Effector memory CD8-positive, alpha-beta T cell (primary cell): ENCODE measurements around the gene VWA1.
"Not testable (repeated sequence)": the region's sequence is repeated elsewhere in the genome, so short reads cannot be mapped to it uniquely, and the experiment has no call there.

Source experiments
- ATAC-seq: fragments of 150-1000 bp; cut with Tn5 transposase; replicated peaks from 2 replicates; pipeline ENCODE4 v1.10.0; 2021; ENCODE audit warnings: mild to moderate bottlenecking, moderate library complexity
- DNase-seq, 3 experiments: peaks; one replicate each; pipeline ENCODE4 v3.0.0; 2021
- H3K27ac Mint-ChIP-seq, 2 donors: one replicate each; pipeline ENCODE4 v1.8.0; 2022; ENCODE audit warnings: mild to moderate bottlenecking in 2 of 2, mixed read lengths in 2 of 2, moderate library complexity in 2 of 2
- H3K27me3 Mint-ChIP-seq, 2 donors: one replicate each; pipeline ENCODE4 v1.8.0; 2022; ENCODE audit warnings: mixed read lengths in 2 of 2
- H3K36me3 Mint-ChIP-seq: one replicate; pipeline ENCODE4 v1.8.0; 2022; ENCODE audit warnings: mild to moderate bottlenecking, moderate library complexity, mixed read lengths; ENCODE audit not compliant: insufficient read depth
- H3K4me1 Mint-ChIP-seq, 2 donors: one replicate each; pipeline ENCODE4 v1.8.0; 2022; ENCODE audit warnings: low read depth in 2 of 2, mixed read lengths in 2 of 2
- H3K4me3 Mint-ChIP-seq, 2 donors: one replicate each; pipeline ENCODE4 v1.8.0; 2022; ENCODE audit warnings: mild to moderate bottlenecking in 2 of 2, mixed read lengths in 2 of 2, moderate library complexity in 2 of 2
- H3K9me3 Mint-ChIP-seq, 2 donors: one replicate each; pipeline ENCODE4 v1.8.0; 2022; ENCODE audit warnings: mixed read lengths in 2 of 2

Gene VWA1

DNA sequence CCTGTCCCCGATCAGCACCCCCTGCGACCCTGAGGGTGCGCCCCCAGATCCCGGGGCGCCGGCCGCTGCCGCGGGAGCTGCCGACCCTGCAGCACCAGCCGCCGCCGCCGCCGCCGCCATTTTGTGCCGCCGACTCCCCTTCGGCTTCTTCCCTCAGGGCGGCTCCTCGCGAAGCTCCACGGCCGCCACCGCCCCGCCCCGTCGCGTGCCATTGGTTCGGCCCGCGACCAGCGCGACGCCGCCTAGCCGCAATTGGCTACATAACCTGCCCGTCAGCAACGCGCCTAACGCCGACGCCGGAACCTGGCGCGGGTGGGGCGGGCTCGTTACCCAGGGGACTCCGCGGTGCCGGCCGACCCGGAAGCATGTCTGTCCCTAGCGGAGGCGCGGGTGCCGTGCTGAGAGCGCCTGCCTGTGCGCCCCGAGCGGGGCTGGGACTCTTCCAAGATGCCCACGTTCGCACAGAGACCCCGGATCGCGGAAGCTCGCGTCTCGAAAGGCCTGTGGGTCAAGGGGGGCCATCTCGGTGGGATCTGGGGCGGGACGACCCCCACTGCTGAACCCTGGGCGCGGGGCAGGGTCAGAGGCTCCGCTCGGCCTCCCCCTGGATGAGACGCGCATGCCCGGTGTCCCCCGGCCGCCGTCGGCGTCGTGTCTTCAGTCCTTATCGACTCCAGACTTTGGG is 36.2 kb upstream of the VWA1 start, which contains the start of gene CCNL2:
TSS of gene CCNL2 (minus strand) at position 149 of the 685 bp plus-strand sequence. CDS start at position 120, 29 bp downstream.
- no peaks in the 10 kb centered on the region for H3K9me3 Mint-ChIP-seq
- peak within 1 kb of the TSS; percentile 87 to 88 for H3K4me3 Mint-ChIP-seq
- peak within 1 kb of the TSS; percentile 93 to 94 for H3K27ac Mint-ChIP-seq
- peak; percentile 98 to 99 (median 98) for DNase-seq
- peaks cover 95% of the 10 kb centered on the region for H3K36me3 Mint-ChIP-seq
- H3K27me3 Mint-ChIP-seq, result no peaks in the 10 kb centered on the region
- peaks cover 37 to 44% of the 10 kb centered on the region in 2 donors for H3K4me1 Mint-ChIP-seq
- peak; percentile 94 for ATAC-seq

GRCh38 chr1:1399872-1400575 is 35.5 kb upstream of the VWA1 start:
- Mint-ChIP-seq H3K4me3 (peak overlapping the region; percentile 87 to 88), H3K36me3 (peaks cover 95% of the 10 kb centered on the region), H3K9me3 (no peaks in the 10 kb centered on the region), H3K27me3 (no peaks in the 10 kb centered on the region), H3K4me1 (peaks cover 37 to 44% of the 10 kb centered on the region in 2 donors), H3K27ac (peak overlapping the region; percentile 93 to 94)
- no peak for DNase-seq
- ATAC-seq, result no peak

- Mint-ChIP-seq H3K9me3 (no peaks in the 10 kb centered on the region), H3K27ac (peak overlapping the region in 1 of 2 donors; percentile 94), H3K4me3 (peak overlapping the region; percentile 87 to 88), H3K36me3 (peaks cover 95% of the 10 kb centered on the region), H3K27me3 (no peaks in the 10 kb centered on the region), H3K4me1 (peaks cover 34 to 37% of the 10 kb centered on the region in 2 donors)
- DNase-seq, result no peak
- ATAC-seq, result no peak
These were observed 34.7 kb upstream of the VWA1 start for GRCh38 chr1:1400576-1401456.

DNA sequence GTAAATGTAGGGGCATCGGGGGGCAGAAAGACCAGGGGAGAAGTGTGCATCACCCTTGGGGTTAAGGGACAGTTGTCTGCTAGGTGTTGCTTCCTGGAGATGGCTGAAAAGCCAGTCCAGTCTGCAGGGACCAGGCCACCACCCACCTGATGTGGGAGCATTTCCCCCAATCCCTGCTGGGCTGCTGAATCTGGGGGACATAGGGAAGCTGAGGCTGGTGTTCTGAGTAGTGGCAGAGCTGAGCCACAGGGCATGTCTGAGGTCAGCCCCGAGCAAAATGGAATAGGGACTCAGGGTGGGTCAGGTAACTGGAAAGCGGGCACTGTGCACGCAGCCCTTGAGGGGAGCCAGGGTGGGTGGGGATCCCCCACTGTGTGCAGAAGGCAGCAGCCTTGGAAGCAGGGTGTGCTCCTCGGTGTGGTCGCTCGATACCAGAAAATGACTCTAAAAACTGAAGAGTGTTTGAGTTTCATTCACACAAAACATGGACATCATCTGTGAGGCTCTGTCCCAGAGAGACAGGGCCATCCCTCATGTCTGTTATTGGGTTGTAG is 34.0 kb upstream of the VWA1 start:
- ATAC-seq (no peak), DNase-seq (no peak)
- H3K27ac Mint-ChIP-seq, result peak overlapping the region in 1 of 2 donors; percentile 94
- peaks cover 97% of the 10 kb centered on the region for H3K36me3 Mint-ChIP-seq
- peak overlapping the region; percentile 31 to 88 for H3K4me3 Mint-ChIP-seq
- no peaks in the 10 kb centered on the region for H3K27me3 Mint-ChIP-seq
- no peaks in the 10 kb centered on the region for H3K9me3 Mint-ChIP-seq
- peaks cover 37 to 41% of the 10 kb centered on the region in 2 donors for H3K4me1 Mint-ChIP-seq

DNA sequence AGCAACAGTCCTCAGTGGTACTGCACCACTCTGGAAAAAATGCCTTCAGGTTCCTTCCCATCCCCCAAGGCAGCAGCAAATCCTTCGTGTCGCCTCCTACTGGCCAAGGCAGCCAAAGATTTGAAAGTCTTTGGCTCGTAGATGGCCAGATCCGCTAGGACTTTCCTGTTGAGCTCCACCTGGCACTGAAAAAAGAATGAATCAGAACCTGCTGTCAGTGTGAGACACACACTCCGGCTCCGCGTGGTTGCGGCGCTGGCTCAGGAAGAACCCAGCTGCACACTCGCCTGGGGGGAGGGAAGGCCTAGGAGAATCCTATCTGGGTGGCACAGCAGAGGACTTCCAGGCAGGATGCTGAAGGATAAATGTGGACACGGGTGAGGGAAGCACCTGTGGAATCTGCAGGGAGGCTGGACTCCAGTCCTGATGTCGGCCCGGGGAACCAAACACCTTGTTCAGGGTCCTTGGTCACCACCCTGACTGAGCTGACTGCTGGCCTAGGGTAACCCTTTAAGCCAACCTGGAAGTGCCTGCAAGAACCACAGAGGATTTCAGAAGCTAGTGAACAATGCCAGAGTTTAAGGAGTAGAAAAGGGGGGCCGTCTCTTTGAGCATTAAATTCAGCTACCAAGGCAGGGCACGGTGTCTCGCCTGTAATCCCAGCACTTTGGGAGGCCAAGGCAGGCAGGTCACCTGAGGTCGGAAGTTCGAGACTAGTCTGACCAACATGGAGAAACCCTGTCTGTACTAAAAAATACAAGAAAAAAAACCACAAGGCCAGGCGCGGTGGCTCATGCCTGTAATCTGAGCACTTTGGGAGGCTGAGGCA is 33.2 kb upstream of the VWA1 start:
- H3K27me3 Mint-ChIP-seq, result no peaks in the 10 kb centered on the region
- no peak for ATAC-seq
- peak overlapping the region; percentile 67 to 83 for H3K27ac Mint-ChIP-seq
- H3K36me3 Mint-ChIP-seq, result peaks cover 95% of the 10 kb centered on the region
- H3K9me3 Mint-ChIP-seq, result no peaks in the 10 kb centered on the region
- H3K4me3 Mint-ChIP-seq, result no peak overlapping the region
- no peak for DNase-seq
- H3K4me1 Mint-ChIP-seq, result peaks cover 40 to 41% of the 10 kb centered on the region in 2 donors

DNA sequence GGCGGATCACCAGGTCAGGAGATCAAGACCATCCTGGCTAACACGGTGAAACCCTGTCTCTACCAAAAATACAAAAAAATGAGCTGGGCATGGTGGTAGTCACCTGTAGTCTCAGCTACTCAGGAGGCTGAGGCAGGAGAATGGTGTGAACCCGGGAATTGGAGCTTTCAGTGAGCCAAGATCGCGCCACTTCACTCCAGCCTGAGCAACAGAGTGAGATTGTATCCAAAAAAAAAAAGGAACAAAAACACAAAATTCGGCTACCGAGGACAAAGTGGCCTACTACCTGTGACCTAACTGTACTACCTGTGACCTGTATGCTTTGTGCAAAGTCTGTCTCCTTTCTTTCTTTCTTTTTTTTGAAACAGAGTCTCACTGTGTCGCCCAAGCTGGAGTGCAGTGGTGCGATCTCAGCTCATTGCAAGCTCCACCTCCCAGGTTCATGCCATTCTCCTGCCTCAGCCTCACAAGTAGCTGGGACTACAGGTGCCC is 32.5 kb upstream of the VWA1 start:
- DNase-seq, H3K27me3 Mint-ChIP-seq, ATAC-seq, H3K9me3 Mint-ChIP-seq: not testable (repeated sequence)
- Mint-ChIP-seq H3K36me3 (peaks cover 94% of the 10 kb centered on the region), H3K4me1 (peaks cover 39 to 41% of the 10 kb centered on the region in 2 donors), H3K27ac (peak overlapping the region in 1 of 2 donors; percentile 23), H3K4me3 (peak overlapping the region; percentile 27 to 59)

DNA sequence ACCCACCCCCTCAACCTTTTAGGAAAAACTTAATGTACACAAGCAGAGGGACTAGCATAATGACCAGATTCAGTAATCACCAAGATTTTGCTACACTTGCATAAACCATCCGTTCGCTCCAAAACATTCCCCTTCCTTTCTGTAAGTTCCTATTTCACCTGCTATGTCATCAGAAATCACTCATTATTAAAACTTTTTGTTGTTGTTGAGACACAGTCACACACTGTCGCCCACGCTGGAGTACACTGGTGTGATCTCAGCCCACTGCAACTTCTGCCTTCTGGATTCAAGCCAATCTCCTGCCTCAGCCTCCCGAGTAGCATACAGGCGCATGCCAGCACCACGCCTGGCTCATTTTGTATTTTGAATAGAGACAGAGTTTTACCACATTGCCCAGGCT is 31.8 kb upstream of the VWA1 start:
- H3K9me3 Mint-ChIP-seq, result no peaks in the 10 kb centered on the region
- H3K4me3 Mint-ChIP-seq, result peak overlapping the region; percentile 9 to 59
- DNase-seq (no peak), ATAC-seq (no peak)
- peaks cover 39 to 40% of the 10 kb centered on the region in 2 donors for H3K4me1 Mint-ChIP-seq
- peaks cover 87% of the 10 kb centered on the region for H3K36me3 Mint-ChIP-seq
- no peaks in the 10 kb centered on the region for H3K27me3 Mint-ChIP-seq
- H3K27ac Mint-ChIP-seq, result peak overlapping the region in 1 of 2 donors; percentile 23

DNA sequence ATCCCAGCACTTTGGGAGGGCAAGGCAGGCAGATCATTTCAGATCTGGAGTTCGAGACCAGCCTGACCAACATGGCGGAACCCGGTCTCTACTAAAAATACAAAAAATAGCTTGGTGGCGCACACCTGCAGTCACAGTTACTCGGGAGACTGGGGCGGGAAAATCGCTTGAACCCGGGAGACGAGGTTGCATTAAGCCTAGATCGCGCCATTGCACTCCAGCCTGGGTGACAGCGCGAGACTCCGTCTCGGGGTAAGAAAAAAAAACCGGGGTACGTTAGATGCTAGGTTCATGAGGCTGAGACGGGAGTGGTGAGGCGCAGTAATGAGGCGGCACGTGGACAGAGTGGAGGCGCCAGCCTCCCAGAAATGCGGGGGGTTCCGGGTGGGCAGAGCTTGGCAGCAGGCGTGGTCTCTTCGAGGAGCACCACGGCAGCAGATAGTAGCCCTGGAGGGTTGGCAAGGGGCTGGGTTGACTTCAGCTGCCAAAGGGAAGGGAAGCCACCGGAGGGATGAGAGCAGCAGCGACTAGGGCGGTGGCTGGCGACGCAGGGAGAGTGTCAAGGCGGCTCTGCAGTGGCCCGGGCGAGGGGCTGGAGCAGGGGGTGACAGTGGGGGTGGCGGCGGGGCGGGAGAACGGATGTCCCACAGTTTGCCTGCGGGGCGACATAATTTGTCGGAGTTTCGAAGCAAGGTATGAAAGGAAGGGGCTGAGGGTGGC is 29.2 kb upstream of the VWA1 start:
- peak overlapping the region; percentile 88 to 90 for H3K4me3 Mint-ChIP-seq
- H3K27ac Mint-ChIP-seq, result peak overlapping the region; percentile 91 to 95
- H3K9me3 Mint-ChIP-seq, result no peaks in the 10 kb centered on the region
- ATAC-seq (no peak), DNase-seq (no peak)
- H3K4me1 Mint-ChIP-seq, result peaks cover 21 to 22% of the 10 kb centered on the region in 2 donors
- H3K36me3 Mint-ChIP-seq, result peaks cover 63% of the 10 kb centered on the region
- H3K27me3 Mint-ChIP-seq, result no peaks in the 10 kb centered on the region

DNA sequence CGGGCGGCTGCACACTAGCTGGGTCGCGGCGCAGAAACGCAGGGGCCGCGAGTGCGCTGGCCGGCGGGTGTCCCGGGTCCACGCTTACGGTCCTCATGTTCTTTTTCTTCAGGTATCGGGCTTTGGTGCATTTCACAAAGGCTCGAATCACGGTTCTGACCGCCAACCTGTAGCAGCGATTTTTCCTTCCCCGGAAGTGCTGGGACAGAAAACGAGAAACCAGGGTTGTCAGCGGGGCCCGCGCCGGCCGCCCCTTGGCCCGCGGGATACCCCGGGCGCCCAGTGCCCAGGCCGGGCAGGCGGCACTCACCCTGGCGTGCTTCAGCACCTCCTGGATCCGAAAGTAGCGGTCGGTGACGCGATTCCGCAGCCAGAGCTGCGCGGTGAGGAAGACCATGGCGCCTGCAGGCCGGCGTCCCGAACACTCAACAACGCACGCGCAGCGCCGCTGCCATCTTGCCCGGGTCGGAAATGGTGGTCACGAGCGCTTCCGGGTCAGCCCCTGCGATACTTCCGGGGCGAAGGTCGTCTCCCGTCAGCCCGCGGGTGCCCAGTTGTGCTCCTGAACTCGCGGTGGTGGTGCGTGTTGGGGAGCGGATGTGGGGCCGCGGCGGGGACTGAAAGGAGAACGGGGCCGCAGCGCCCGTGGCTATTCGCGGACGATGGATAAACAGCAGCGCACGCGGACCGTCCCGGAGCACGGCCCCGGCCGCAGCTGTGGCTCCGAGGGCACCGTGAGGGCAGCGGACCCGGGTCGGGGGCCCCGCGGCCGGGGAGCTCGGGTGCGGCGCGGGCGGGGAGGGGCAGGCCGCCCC is 28.5 kb upstream of the VWA1 start, which contains the start of gene MRPL20:
TSS of gene MRPL20 (minus strand) at position 473 of the 815 bp plus-strand sequence. CDS start at position 397, 76 bp downstream.
- Mint-ChIP-seq H3K36me3 (peaks cover 56% of the 10 kb centered on the region), H3K9me3 (no peaks in the 10 kb centered on the region), H3K27me3 (no peaks in the 10 kb centered on the region), H3K27ac (peak within 1 kb of the TSS; percentile 91 to 95), H3K4me3 (peak within 1 kb of the TSS; percentile 88 to 90), H3K4me1 (peaks cover 20% of the 10 kb centered on the region in 2 donors)
- DNase-seq, result peak; percentile 92 to 95 (median 93)
- peak; percentile 94 for ATAC-seq

- Mint-ChIP-seq H3K4me1 (peaks cover 15 to 18% of the 10 kb centered on the region in 2 donors), H3K27ac (peak overlapping the region; percentile 91 to 95), H3K27me3 (no peaks in the 10 kb centered on the region), H3K36me3 (peaks cover 48% of the 10 kb centered on the region), H3K9me3 (no peaks in the 10 kb centered on the region), H3K4me3 (peak overlapping the region; percentile 88 to 90)
- DNase-seq, result peak in 2 of 3 experiments; percentile 16 to 23
- ATAC-seq, result peak; percentile 21
These were observed 27.7 kb upstream of the VWA1 start for GRCh38 chr1:1407636-1408318.
